Activated CD4-positive, alpha-beta T cell treated with anti-CD3 and anti-CD28 coated beads, Interleukin-2, amount 10 ng/mL, durations not matched to agents 7 days and 5 days (primary cell): ENCODE data around the gene RECK. TPM values are rescaled to one million over a fixed set of nuclear protein-coding genes. Genes with fewer than 3 reads are reported as not detected.

Experiments used
- CTCF ChIA-PET: fragments of 350-600 bp; sonication (Branson Sonifier 250); formaldehyde crosslinking; loops from one replicate; lab custom pipeline; 2021; ENCODE audit warnings: antibody characterized with exemption; lab: Charles Lee
- POLR2A ChIA-PET: fragments of 350-600 bp; sonication (Branson Sonifier 250); formaldehyde crosslinking; loops from one replicate; lab custom pipeline; 2021; ENCODE audit warnings: antibody characterized with exemption; lab: Charles Lee
- DNase-seq: peaks from one replicate; pipeline ENCODE4 v3.0.0-alpha.2; 2020
- H3K27ac Mint-ChIP-seq: one replicate; pipeline ENCODE4 v1.8.0; 2021; ENCODE audit warnings: mild to moderate bottlenecking, moderate library complexity, mixed read lengths
- H3K27me3 Mint-ChIP-seq: one replicate; pipeline ENCODE4 v1.8.0; 2021; ENCODE audit warnings: mixed read lengths
- H3K36me3 Mint-ChIP-seq: one replicate; pipeline ENCODE4 v1.8.0; 2021; ENCODE audit warnings: low read depth, mixed read lengths
- H3K4me1 Mint-ChIP-seq: one replicate; pipeline ENCODE4 v1.8.0; 2021; ENCODE audit warnings: mixed read lengths
- H3K4me3 Mint-ChIP-seq: one replicate; pipeline ENCODE4 v1.8.0; 2021; ENCODE audit warnings: mild to moderate bottlenecking, moderate library complexity, mixed read lengths
- H3K9me3 Mint-ChIP-seq: one replicate; pipeline ENCODE4 v1.8.0; 2021; ENCODE audit warnings: mixed read lengths
- total RNA-seq, 2 experiments: library from RNA; stranded (reverse); gene quantifications; one replicate each; pipeline ENCODE4 v1.2.3, GENCODE V29; 2021

RECK gene
- total RNA-seq, 2 experiments from 2014 or later = 7.0 to 8.2 TPM

DNA sequence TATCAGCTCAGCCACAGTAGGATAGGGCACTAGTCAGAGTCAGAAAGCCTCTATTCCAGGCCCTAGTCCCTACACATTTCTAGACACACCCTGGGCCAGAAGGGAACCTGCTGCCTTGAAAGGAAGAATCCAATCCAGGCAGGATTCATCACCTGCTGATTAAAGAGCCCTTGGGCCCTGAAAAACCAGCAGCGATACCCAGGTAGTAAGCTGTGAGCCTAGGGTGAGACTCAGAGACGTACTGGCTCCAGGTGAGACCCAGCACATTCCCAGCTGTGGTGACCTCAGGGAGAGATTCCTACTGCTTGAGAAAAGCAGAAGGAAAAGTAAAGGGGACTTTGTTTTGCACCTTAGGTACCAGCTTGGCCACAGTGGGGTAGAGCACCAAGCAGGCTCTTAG is 137.1 kb downstream of the RECK start:
- ChIA-PET CTCF (interaction anchor here (1.2 to 1.9 kb wide), 4 partner anchors 16 to 71 kb away, joined by 3 to 8 read pairs (median 4); no protein-coding TSS in a partner anchor), POLR2A (no interaction called here)
- DNase-seq = no peak
- H3K9me3 Mint-ChIP-seq = no peaks in the 10 kb centered on the region
- H3K4me3 Mint-ChIP-seq = no peak overlapping the region
- no peaks in the 10 kb centered on the region for H3K36me3 Mint-ChIP-seq
- peaks cover 6% of the 10 kb centered on the region for H3K4me1 Mint-ChIP-seq
- H3K27me3 Mint-ChIP-seq = peaks cover 3% of the 10 kb centered on the region
- H3K27ac Mint-ChIP-seq = no peak overlapping the region

Other genes with a start within 250 kb of the RECK start
- gene NPR2, start 245.3 kb upstream of the RECK start, total RNA-seq = 10 to 100 TPM in 1 of 2 experiments, 1 to 10 TPM in 1; 8.7 to 11.7 TPM
- gene SPAG8, start 224.7 kb upstream of the RECK start, total RNA-seq = 1 to 10 TPM; 1.8 to 2.5 TPM
- 10 to 100 TPM; 56.5 to 69.9 TPM for gene HINT2, start 221.9 kb upstream of the RECK start, total RNA-seq
- not detected for gene FAM221B, start 208.2 kb upstream of the RECK start, total RNA-seq
- 1 to 10 TPM; 3.8 to 4.0 TPM for gene TMEM8B, start 207.7 kb upstream of the RECK start, total RNA-seq
- not detected for gene OR13J1, start 166.5 kb upstream of the RECK start, total RNA-seq
- gene HRCT1, start 130.7 kb upstream of the RECK start, total RNA-seq = not detected
- gene SPAAR, start 127.4 kb upstream of the RECK start, total RNA-seq = not detected
- gene OR2S2, start 78.8 kb upstream of the RECK start, total RNA-seq = not detected
- gene GLIPR2, start 99.8 kb downstream of the RECK start, total RNA-seq = 10 to 100 TPM; 53.9 to 58.4 TPM
- gene CCIN, start 132.5 kb downstream of the RECK start, total RNA-seq = under 1 TPM in 1 of 2 experiments, not detected in 1; 0.17 TPM
- gene CLTA, start 154.0 kb downstream of the RECK start, total RNA-seq = 100 to 1,000 TPM; 156 to 158 TPM
- gene GNE, start 221.5 kb downstream of the RECK start, total RNA-seq = 10 to 100 TPM; 14.8 to 15.8 TPM